Glomerular visceral epithelial cell (primary cell): ENCODE measurements around the gene GOLPH3.
"Not testable (repeated sequence)": the region's sequence is repeated elsewhere in the genome, so short reads cannot be mapped to it uniquely, and the experiment has no call there.

Source experiments
- DNase-seq: peaks from one replicate; pipeline ENCODE4 v3.0.0-alpha.2; 2016; ENCODE audit errors: extremely low spot score

The GOLPH3 gene

DNA sequence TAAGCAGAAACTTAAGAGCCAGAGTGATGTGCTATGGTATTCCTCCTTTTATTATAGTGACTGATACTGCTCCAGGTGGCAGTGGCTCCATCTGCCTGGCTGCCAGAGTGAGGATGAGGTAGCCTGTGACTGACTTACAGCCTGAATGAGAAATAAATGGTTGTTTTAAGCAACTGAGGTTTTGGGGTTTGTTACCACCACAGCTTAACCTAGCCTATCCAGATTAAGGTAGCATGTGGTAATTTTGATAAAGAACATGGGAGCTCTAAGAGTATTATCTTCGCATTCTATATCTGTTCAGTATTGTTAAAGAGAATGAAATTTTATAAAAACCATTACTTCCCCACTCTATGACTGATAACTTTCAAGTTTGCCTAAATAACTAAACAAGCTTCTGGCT lies 39.0 kb downstream of the GOLPH3 start:
- no peak for DNase-seq

DNA sequence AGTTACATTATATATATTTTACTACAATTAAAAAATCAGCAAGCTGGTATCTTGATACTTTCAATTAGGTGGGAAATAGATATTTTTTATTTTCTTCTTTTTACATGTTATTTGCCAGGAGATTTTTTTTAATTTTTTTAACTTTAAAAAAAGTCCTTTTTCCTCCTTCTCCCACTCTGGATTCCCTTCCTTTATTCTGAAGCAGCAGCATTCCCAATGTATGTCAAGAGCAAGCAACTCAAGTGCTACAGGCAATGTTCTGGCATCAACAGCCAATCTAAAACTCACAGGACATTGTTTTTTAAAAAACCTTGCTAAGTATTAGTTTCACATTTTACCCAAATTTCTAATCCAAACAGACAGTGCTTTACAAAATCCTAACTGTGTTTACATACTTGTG lies 41.4 kb downstream of the GOLPH3 start:
- no peak for DNase-seq

DNA sequence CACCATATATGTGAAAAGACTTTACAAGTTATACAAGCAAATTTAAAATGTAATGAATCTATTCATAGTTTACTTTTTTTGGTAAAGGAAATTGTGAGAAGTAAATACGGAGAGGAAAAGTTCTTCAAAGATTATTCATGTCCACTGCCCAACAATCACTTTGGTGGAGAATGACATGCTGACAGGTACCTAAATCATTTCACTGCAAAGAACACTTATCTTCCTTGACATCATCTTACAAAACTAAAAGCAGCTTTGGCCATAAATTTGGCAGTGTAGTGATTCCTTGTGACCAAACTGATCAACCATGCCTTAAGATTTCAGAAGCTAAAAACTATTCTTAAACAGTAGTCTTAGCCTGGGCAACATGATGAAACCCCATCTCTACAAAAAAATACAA lies 42.5 kb downstream of the GOLPH3 start:
- no peak for DNase-seq

- DNase-seq, result no peak
These were observed 43.3 kb downstream of the GOLPH3 start for GRCh38 chr5:32130865-32131264.

DNA sequence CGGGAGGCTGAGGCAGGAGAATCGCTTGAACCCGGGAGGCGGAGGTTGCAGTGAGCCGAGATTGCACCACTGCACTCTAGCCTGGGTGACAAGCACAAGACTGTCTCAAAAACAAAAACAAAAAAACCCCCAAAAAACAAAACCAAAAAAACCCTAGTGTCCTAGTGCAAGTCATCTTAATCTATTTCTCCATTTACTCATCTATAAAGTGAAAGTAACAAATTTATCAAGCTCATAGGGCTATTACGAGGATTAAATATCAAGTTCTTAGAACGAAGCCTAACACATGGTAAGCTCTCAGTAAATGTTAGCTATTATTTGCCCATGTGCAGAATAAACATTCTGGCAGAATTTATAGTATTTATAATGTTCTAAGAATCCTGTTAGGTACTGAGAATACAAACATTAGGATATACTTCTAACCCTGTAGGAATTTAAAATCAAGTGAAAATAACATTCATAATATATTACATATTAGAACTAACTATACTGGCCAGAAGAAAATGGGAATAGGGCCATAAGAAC lies 45.0 kb downstream of the GOLPH3 start:
- no peak for DNase-seq

DNA sequence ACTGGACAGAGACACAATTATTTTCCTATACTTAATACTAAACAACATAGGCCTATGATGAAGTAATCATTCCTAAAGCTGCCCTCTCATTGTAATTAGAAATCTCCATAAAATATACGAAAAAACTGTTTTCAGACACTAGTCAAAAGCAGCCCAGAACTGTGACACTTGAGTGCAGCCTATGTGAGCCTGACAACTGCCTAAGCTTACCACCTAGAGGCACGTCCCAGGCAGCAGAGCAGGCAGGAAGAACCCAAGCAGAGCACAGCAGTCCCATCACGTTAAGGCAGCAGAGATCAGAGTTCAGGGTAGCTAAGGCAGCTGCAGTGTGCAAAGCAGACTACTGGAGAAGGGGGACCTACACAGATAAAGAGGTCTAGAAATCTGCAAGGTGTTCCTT lies 46.4 kb downstream of the GOLPH3 start:
- DNase-seq, result no peak

DNA sequence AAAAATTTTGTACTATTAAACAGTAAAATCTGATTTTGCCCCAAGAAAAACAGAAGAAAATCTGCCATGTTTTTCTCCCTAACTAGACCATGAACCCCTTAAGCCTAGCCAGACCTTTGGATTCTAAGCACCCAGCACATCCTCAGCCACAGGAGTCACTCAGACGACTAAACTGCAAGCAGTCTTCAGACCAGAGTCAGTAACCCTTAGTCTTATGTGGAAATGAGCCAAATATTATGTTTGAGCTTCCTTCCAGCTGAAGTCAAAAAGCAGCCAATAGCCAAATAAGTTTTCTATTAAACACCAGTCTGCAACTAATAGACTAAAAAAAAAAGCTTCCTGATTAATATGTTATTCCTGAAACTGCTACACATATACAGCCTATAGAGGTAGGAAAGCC lies 47.4 kb downstream of the GOLPH3 start:
- no peak for DNase-seq

DNA sequence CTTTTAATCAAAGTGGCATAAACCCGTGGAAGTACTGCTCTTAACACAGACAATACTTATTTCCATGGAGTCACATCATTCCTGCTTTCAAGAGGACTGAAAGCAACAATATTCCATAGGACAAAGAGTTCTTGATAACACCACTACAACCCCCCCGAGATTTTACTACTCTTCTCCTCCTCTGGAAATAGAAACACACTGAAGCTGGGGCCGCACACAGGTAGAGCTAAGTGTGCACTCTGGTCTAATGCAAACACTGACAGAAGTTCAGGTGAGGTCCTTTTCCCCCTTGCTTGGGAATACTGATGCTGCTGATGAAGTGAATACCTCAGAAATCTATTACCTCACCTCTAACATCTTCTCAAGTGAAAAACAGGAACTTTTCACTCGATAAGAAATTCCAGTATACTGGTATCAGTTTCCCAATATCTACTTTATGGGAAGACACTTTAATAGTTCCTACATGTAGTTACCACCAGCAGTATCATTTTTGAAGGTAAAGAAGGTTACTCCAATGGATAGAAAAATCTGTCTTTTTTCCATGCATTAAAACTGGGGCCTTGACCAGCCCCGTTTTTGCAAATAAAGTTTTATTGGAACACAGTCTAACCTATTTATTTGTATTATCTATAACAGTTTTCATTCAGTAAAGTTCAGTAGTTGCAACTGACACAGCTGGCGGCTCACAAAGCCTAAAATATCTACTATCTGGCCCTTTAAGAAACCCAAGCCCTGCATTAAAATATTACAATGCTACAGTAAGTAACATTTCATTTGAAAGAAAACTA lies 50.0 kb downstream of the GOLPH3 start:
- DNase-seq, result no peak

- no peak for DNase-seq
These were observed 50.9 kb downstream of the GOLPH3 start for GRCh38 chr5:32123058-32123805.

GRCh38 chr5:32118922-32119321 lies 55.2 kb downstream of the GOLPH3 start:
- not testable (repeated sequence) for DNase-seq

- DNase-seq, result no peak
These were observed 57.4 kb downstream of the GOLPH3 start for GRCh38 chr5:32116574-32117313.

GRCh38 chr5:32115985-32116384 lies 58.1 kb downstream of the GOLPH3 start:
- no peak for DNase-seq

DNA sequence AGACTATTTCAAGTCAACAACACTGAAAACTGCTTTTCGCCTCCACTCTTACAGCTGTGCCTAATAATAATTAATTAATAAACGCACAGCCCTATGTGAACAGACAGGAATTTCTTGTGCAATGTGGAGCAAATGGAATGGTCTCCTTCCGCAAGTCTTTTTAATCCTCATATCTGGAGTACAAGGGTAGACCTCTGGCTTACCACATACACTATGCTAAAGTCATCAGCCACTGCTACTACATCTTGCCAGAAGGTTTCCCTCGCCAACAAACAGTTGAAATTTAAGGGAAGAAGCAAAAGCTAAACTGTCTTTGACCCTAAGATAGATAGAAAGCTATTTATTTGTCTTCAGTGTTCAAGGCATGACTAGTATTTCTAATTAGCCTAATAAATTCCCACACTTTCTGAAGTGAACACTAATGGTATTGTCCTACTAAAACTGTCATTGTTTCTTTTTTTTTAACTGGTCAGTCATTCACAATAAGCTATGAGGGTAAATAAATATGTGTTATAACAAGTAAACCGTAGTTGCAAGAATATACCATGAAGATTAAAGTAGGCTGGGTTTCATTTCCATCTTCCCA lies 63.9 kb downstream of the GOLPH3 start:
- no peak for DNase-seq

DNA sequence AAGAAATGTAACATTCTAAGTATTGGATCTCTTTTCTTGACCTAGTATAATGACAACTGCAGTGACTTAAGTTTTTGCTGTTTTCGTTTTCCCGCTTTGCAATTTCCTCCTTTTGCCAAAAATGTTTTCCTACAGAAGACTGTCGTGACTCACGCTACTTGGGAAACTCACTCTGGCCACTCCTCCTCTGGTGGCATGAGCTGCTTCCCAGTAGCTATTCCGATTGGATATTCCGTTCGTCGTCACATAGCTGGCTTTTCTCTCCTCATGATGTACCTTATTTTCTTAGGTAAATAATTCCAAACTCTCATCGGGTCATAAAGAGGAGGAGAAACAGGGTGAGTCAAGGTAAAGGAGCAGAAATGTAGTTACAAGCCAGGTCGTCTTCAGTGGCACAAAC lies 64.9 kb downstream of the GOLPH3 start:
- no peak for DNase-seq

GRCh38 chr5:32108167-32108566 lies 66.0 kb downstream of the GOLPH3 start:
- DNase-seq, result no peak

DNA sequence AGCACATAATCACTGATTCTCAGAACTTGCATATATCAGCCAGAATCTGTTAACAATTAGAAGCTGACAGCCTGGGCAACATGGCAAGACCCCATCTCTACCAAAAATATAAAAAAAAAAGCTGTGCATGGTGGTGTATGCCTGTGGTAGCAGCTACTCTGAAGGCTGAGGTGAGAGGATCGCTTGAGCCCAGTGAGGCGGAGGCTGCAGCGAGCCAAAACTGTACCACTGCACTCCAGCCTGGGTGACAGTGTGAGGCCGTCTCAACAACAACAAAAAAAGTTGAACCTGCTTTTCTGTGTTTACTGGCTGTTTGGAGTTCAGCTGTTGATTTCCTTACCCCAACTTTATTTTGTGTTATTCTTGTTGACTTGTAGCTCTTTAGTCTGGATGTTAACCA lies 66.8 kb downstream of the GOLPH3 start:
- no peak for DNase-seq

DNA sequence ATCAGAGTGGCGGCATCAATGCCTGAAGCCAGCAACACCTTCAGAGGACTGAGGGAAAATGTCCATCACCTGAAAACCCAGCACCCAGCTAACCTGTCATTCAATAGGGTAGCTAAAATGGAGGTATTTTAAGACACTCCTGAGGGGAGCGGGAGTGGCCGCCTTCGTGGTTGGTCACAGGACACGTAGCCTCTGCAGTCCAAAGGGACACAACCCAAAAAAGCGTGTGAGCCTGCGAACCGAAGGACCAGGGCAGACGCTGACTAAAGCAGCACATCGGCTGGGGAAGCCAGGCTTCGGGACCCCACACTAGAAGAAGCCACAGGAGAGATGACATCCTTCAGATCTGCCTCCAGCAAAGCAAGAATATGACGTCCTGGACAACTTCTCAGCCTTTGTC lies 70.6 kb downstream of the GOLPH3 start:
- DNase-seq, result no peak

GRCh38 chr5:32102254-32102986 lies 71.7 kb downstream of the GOLPH3 start:
- no peak for DNase-seq

DNA sequence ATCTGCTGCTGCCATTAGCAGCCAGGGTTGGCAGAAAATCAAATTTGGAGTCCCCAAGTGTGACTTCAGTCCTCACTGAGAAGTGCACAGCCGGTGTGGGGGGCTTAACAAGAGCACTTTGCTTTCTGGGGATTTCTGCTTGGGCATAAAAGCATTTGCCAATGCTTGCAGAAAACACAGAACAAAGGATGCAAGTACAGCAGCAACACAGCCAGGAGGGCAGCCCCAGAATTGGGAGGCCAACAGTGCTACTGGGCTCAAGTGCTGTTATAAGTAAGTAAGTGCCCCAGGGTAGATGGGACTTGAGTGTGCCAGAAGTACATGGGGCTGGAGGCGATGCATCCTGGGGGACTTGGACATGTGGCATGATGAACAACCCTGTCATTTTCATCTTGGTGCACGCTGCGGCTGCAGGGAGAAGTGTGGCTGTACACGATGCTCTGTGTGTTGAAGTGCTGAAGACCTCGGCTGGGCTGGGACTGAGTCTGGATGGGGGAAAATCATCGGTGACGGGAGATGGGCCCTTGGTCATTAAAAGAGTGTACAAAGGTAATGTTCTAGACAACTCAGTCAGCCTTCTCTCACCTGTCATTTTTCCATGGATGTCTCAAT lies 73.3 kb downstream of the GOLPH3 start:
- no peak for DNase-seq

GRCh38 chr5:32100230-32100629 lies 73.9 kb downstream of the GOLPH3 start:
- DNase-seq, result no peak

DNA sequence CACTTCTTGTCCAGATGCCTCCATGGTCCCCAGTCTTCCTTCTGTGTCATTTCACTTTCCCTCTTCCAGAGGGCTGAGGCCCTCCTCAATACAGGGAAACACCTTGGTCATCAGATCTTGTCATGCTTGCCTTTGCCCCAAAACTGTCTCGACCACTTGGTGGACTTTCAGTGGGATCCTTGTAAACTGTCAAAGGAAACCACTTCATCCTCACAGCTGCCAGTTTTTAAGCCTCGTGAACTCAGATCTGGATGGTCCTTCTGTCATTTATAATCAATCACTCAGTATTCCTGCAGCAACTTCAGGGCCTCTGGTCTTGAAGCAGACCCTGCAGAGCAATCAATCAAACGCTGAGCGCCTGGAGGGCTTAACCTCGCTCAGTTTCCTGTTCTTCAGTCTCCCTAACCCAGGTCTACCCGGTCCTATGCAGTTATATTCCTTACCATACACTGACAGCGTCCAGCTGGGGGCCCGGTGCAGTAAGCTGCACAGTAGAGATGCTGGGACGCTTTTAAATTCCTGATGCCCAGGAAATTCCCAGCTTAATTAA lies 74.6 kb downstream of the GOLPH3 start:
- DNase-seq, result no peak
